Stimulated activated CD8-positive, alpha-beta memory T cell treated with anti-CD3 and anti-CD28 coated beads, Interleukin-7, amount 100 ng/mL, for 1 hour (primary cell): ENCODE measurements around the gene ALKBH7.
"Not testable (repeated sequence)": the region's sequence is repeated elsewhere in the genome, so short reads cannot be mapped to it uniquely, and the experiment has no call there.

Experiments
- DNase-seq, 2 donors: peaks; one replicate each; pipeline ENCODE4 v3.0.0-alpha.2; 2020; ENCODE audit warnings: low read depth in 2 of 2

Gene ALKBH7, protein sequence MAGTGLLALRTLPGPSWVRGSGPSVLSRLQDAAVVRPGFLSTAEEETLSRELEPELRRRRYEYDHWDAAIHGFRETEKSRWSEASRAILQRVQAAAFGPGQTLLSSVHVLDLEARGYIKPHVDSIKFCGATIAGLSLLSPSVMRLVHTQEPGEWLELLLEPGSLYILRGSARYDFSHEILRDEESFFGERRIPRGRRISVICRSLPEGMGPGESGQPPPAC

DNA sequence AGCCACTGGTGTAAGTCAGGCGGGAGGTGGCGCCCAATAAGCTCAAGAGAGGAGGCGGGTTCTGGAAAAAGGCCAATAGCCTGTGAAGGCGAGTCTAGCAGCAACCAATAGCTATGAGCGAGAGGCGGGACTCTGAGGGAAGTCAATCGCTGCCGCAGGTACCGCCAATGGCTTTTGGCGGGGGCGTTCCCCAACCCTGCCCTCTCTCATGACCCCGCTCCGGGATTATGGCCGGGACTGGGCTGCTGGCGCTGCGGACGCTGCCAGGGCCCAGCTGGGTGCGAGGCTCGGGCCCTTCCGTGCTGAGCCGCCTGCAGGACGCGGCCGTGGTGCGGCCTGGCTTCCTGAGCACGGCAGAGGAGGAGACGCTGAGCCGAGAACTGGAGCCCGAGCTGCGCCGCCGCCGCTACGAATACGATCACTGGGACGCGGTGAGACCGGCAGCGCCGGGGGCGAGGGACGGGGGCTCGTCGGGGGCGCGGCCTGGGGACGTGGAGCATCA is at the start of gene ALKBH7:
TSS of gene ALKBH7 (plus strand) at position 201 of the 502 bp plus-strand sequence. CDS start at position 228, 27 bp downstream.
- peak; percentile 85 to 89 for DNase-seq

DNA sequence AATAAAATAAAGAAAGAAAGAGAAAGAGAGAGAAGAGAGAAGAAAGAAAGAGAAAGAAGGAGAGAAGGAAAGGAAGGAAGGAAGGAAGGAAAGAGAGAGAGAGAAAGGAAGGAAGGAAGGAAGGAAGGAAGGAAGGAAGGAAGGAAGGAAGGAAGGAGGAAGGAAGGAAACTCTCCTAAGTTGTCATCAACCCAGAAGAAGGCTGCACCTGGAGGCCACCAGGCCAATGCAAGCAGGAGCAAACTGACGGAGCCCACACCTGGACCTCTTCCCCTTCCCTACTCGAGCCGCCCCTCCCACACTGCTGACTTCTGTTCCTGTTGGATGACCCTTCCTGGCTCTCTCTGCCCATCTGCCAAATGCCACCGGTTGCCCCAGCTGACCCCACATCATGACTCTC is 47.8 kb upstream of the ALKBH7 start:
- no peak for DNase-seq

DNA sequence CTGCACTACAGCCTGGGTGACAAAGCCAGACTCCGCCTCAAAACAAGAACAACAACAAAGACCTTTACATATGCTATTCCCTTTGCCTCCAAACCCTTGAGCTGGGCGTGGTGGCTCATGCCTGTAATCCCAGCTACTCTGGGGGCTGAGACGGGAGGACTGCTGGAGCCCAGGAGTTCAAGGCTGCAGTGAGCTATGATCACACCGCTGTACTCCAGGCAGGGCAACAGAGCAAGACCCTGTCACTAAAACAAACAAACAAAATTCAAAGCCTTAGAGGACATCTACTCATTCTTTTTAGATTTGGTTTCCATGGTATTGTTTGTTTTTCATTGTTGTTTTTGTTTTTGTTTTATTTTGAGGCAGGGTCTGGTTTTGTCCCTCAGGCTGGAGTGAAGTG is 47.0 kb upstream of the ALKBH7 start:
- DNase-seq = no peak

DNA sequence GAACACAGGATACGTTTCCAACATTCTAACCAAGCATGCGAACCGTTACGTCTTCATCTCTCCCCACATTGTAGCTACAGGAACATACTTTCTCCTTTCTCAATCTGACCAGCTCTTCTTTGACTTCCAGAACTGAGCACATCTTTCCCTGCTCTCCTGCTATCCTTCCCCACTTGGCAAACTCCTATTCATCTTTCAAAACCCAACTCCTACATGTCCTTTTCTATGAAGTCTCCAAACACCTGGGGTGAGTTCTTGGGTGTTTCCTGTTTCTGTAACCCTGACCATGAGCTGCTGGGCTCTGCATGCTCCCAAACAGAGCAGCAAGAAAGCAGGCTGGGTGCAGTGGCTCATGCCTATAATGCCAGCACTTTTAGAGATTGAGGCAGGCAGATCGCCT is 45.8 kb upstream of the ALKBH7 start:
- no peak for DNase-seq

DNA sequence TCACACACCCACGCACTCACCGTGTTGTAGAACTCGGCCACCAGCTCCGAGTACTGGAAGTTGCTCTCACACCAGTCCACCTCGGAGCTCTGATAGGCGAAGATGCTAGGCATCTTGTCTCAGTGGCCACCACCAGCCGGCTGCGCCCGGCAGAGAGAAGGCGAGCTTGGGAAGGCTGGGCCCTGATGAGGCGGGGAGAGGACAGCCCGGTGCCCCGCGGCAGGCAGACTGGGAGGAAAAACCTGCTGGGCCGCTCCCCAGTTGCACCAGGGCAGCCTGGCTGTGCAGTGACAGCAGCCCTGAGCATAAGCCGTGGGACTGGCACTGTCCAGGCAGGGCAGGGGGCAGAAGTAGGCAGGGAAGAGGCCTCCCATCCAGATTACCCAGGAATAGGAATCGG is 39.2 kb upstream of the ALKBH7 start, which contains the start of gene ACER1:
TSS of gene ACER1 (minus strand) at position 174 of the 400 bp plus-strand sequence. CDS start at position 113, 61 bp downstream.
- no peak for DNase-seq

DNA sequence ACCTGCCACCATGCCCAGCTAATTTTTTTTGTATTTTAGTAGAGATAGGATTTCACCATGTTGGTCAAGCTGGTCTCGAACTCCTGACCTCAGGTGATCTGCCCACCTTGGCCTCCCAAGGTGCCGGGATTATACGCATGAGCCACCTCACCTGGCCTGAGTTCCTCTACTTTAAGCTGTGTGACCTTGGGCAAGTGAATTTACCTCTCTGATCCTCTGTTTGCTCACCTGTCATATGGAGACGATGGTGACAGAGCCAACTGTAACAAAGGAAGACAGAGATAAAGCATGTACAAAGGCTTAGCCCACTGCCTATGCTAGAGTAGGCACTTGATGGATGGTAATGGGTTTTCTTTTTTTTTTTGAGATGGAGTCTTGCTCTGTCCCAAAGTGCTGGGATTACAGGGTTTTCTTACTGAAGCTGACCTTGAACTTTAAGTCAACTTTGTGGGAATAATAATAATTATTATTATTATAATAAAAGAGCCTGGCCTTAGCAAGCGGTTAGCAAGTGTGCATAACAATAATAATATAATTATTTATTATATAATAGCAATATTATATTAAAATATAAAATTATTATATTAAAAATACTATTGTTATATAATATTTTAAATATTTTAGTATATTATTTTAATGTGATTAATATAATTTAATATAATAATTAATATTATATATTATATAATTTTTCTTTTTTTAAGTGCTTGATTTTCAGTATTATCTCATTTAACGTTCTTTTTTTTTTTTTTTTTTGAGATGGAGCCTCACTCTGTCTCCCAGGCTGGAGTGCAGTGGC is 37.9 kb upstream of the ALKBH7 start:
- DNase-seq = no peak

DNA sequence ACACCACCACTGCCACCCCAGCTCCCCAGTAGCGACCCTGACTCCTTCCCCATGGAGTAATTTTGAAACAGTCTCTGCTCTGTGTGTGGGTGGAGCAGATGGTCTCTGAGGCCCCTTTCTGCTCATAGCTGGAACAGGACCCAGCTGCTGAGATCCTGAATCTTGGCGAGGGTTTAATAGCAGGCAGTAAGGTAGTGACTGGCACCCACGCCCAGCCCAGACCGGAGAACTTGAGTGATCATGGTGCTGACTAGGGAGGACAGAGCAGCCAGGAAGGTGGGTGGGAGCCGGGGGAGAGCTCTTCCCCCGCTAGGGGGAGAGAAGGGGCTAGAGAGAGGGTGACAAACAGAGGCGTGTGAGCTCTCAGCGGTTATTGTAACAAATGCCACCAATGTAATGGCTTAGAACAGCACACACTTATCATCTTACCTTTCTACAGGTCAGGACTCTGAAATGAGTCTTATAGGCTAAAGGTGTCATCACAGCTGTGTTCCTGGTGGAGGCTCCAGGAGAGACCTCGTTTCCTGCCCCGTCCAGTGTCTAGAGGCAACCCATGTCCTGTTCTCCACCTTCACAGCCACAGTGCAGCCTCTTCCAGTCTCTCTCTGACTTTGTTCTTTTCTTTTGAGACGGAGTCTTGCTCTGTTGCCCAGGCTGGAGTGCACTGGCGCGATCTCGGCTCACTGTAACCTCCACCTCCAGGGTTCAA is 31.9 kb upstream of the ALKBH7 start:
- no peak for DNase-seq

DNA sequence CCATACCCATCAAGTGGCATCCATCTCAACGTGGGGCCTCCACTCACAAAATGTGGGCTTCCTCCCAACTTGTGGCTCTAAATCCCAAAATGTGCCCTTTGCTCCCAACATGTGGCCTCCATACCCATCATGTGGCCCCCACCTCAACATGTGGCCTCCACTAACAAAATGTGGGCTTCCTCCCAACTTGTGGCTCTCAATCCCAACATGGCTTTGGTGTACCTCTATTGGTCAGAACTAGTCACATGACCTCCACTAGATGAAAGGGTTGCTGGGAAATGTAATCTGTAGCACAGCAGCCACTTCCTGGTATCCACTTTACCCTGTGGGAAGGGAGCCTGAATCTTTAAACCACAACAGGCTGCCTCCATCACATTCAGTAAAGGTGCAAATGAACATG is 29.1 kb upstream of the ALKBH7 start:
- DNase-seq = no peak

DNA sequence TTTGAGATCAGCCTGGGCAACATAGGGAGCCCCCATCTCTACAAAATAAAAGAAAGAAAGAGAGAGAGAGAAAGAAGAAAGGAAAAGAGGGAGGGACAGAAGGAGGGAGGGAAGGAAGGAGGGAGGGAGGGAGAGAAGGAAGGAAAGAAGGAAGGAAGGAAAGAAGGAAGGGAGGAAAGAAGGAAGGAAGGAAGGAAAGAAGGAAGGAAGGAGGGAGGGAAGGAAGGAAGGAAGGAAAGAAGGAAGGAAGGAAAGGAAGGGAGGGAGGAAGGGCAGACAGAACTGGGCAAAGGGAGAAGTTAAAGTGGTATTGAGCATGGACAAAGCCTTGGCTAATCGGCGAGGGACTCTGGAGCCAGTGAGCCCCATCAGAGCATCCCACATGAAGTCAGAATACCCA is 23.3 kb upstream of the ALKBH7 start:
- DNase-seq = not testable (repeated sequence)

DNA sequence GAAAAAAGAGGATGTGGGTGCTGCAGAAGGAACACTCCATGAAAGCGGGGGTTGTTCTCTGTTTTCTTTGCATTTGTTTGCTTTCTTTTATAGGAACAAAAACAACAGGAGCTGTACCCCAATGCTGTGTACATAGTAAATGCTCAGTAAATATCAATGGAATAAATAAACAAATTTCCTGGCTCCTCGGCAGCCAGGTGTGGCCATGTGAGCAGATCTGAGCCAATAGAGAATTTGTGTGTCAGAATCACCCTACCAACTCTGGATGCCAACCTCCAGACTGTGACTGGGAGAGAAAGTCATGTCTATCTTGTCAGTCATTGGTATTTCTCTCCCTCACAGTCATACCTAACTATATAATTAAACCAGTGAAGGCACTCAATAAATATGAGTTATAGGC is 21.9 kb upstream of the ALKBH7 start:
- no peak for DNase-seq

DNA sequence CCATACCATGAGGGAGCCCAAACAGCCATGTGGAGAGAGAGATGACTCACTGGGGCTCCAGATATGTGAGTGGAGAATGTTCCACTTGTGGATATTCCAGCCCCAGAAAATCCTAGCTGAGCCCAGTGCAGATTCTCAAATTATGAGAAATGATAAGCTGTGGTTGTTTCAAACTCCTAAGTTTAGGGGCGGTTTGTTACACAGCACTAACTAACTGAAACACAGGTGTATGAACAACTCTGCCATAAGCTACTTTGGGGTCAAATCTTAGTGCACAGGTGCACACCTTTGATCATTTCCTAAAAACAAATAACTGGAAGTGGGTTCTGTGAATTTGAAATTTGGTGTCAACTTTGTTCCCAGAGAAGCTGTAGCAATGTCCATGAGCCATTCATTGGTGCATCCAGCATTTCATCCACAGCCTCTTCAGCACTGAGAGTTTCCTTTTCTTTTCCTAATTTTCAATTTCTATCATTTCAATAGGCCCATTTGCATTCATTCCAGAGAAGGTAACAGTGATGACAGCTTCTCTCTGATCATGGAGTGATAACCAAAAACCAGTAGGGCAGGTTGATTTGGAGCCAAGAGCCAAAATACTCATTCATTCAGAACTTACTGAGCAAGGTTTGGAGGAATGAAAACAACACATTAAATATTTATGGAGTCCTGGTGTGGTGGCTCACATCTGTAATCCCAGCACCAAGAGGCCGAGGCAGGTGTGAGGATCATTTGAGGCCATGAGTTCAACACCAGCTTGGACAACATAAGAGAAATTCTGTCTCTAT is 20.0 kb upstream of the ALKBH7 start:
- DNase-seq = no peak

DNA sequence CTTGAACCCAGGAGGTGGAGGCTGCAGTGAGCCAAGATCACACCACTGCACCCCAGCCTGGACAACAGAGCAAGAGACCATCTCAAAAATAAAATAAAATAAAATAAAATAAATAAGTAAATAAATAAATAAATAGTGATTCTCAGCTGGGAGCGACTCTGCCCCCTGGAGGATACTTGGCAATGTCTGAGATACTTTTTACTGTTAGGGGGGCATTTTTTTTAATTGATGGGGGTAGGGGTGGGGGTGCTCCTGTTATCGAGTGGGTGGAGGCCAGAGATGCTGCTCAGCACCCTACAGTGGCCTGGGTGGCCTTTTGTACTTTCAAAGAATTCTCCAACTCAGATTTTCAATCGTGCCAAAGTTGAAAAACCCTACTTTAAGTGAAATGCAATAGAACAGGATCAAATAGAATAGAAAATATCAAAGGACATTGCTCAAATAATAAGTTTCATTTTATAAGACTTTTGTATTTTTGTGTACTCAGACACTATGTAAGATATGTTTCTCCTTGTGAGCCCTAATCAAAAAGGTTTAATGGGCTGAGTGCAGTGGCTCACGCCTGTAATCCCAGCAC is 18.4 kb upstream of the ALKBH7 start:
- DNase-seq = no peak

DNA sequence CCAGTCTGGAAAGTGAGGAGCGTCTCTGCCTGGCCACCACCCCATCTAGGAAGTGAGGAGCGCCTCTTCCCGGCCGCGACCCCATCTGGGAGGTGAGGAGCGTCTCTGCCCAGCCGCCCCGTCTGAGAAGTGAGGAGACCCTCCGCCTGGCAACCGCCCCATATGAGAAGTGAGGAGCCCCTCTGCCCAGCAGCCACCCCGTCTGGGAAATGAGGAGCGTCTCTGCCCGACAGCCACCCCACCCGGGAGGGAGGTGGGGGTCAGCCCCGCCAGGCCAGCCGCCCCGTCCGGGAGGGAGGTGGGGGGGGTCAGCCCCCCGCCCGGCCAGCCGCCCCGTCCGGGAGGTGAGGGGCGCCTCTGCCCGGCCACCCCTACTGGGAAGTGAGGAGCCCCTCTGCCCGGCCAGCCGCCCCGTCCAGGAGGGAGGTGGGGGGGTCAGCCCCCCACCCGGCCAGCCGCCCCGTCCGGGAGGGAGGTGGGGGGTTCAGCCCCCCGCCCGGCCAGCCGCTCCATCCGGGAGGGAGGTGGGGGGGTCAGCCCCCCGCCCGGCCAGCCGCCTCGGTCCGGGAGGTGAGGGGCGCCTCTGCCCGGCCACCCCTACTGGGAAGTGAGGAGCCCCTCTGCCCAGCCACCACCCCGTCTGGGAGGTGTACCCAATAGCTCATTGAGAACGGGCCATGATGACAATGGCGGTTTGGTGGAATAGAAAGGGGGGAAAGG is 17.1 kb upstream of the ALKBH7 start:
- not testable (repeated sequence) for DNase-seq

DNA sequence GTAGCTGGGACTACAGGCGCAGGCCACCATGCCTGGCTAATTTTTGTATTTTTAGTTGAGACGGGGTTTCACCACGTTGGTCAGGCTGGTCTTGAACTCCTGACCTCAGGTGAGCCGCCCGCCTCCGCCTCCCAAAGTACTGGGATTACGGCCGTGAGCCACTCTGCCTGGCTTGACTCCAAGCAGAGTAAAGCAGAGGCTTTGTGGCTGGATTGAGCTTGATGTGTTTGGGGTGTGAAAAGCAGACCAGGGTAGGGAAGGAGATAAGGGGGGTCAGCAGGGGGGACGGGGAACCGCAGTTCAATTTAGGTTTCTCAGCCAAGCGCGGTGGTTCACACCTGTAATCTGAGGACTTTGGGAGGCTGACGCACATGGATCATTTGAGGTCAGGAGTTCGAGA is 15.4 kb upstream of the ALKBH7 start:
- no peak for DNase-seq

DNA sequence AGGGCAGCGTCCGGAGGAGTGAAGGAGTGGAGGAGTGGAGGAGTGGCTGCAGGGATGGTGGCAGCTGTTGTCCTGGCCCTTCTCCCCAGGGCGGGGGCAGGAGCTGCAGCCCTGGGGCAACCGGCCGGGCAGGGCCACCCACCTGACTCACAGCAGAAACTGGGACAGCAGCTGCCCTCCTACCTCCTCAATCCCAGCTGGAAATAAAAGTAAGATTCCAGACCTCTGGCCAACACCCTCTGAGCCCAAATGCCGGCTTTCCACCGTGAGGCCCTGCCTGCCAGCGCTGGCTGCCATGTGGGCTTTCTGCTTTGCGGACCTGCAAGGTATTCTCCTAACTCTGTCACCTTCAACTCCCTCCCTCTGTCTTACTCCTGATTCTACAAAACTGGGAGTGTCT is 14.6 kb upstream of the ALKBH7 start:
- no peak for DNase-seq

DNA sequence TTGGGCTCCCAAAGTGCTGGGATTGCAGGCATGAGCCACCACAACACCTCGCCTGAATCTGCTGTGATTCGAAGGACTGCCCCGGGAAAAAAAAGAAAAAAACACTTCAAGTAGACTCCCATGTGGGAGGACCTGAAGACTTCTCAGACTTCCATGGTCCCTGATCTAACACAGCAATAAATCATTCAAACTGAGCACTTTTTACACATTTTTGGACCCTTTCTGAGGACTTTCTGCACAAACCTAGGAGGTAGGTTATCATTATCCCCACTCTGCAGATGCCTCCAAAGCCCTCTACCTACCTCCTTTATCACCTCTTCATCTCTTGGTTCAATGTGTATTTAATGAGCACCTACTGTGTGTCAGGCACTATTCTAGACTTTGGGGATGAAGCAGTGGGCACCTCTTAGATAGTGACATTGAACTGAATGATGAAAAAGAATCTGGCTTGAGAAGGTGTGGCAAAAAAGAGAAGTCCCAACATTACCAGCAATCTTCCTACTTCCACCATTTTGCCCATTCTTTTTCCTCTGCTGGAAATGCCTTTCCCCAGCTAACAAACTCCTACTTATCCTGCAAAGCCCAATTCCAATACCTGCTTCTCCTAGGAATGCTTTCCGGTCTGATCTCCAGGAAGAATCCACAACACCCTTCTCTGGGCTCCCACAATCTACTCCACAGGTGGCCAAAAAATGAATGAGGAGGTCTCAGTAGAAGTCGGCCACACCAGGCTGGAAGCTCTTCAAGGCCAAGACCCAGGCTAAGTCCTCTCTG is 12.8 kb upstream of the ALKBH7 start:
- DNase-seq = no peak

DNA sequence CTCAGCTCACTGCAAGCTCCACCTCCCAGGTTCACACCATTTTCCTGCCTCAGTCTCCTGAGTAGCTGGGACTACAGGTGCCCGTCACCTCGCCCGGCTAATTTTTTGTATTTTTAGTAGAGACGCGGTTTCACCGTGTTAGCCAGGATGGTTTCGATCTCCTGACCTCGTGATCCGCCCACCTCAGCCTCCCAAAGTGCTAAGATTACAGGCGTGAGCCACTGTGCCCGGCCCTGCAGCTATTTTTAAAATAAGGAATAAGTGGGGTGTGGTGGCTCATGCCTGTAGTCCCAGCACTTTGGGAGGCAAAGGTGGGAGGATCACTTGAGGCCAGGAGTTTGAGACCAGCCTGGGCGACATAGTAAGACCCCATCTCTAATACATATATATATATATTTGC is 12.1 kb upstream of the ALKBH7 start:
- DNase-seq = not testable (repeated sequence)

DNA sequence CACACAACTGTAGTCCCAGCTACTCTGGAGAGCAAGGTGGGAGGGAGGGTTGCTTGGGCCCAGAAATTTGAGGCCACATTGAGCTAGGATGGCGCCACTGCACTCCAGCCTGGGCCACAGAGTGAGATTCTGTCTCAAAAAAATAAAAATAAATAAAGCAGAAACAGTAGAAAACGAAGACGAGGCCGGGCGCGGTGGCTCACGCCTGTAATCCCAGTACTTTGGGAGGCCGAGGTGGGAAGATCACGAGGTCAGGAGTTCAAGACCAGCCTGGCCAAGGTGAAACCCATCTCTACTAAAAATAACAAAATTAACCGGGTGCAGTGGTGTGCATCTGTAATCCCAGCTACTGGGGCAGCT is 11.8 kb upstream of the ALKBH7 start:
- not testable (repeated sequence) for DNase-seq

DNA sequence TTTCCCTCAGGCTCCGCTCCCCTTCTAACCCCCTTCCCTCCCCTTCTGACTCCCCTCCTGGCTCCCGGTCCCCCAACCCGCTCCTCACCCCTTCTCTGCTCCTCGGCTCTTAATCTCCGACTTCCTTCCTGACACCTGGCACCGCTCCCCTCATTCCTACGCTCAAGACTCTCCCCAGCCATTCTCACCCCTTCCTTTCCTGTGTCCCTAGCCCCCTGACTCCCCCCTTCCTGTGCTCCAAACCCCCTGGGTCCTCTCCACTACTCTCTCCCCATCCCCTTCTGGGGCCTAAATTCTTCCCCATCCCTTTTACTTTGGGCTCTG is 10.6 kb upstream of the ALKBH7 start:
- DNase-seq = no peak

DNA sequence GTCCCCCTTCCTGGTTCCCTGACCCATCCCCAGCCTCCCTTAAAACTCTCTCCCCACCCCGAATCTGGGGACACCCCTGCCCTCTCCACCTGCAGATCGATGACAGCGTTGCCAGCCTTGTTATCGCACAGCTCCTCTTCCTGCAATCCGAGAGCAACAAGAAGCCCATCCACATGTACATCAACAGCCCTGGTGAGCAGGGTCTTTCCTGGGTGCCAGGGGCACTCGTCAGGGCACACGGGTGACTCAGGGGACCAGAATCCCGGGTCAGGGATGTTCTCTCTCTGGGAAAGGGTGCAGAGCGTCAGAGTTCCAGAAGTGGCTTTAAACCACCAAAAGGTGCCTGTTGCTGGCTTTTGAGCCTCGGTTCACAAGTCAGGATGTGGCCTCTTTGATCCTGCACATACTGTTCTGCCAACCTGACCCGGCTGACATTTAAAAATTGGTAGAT is 10.2 kb upstream of the ALKBH7 start:
- DNase-seq = no peak
